Esophagus squamous epithelium (tissue), 5 donors: Measurements from ENCODE around the gene TIGAR. TPM values are rescaled to one million over a fixed set of nuclear protein-coding genes. Genes with fewer than 3 reads are reported as not detected.

Source experiments
- DNase-seq: peaks from one replicate; lab custom pipeline; 2025; lab: John Stamatoyannopoulos, UW
- H3K27ac ChIP-seq, 4 donors: fragments of 200-600 bp; sonication (generic); one replicate each; pipeline ENCODE4 v1.5.1; 2016 to 2019; ENCODE audit warnings: mild to moderate bottlenecking in 1 of 4
- H3K27me3 ChIP-seq, 4 donors: fragments of 200-600 bp; sonication (generic); 1 replicate in 3 of 4; 2 replicates in 1 of 4; pipeline versions ENCODE4 v1.5.1 to v1.6.0; 2017 to 2021; ENCODE audit warnings: antibody characterized with exemption in 1 of 4
- H3K36me3 ChIP-seq, 3 donors: fragments of 200-600 bp; sonication (generic); one replicate each; pipeline ENCODE4 v1.5.1; 2016 to 2019
- H3K4me1 ChIP-seq, 3 donors: fragments of 200-600 bp; sonication (generic); one replicate each; pipeline ENCODE4 v1.5.1; 2017 to 2019
- H3K4me3 ChIP-seq, 4 donors: fragments of 200-600 bp; sonication (generic); 1 replicate in 3 of 4; 2 replicates in 1 of 4; pipeline ENCODE4 v1.5.1; 2016 to 2019; ENCODE audit warnings: mild to moderate bottlenecking in 2 of 4, moderate library complexity in 1 of 4
- H3K9me3 ChIP-seq, 3 donors: fragments of 200-600 bp; sonication (generic); one replicate each; pipeline ENCODE4 v1.5.1; 2016 to 2019
- POLR2A ChIP-seq, 4 donors: fragments of 450-650 bp; IDR thresholded peaks; one replicate each; pipeline ENCODE4 v1.6.1; 2017; ENCODE audit warnings: antibody characterized with exemption in 4 of 4, mild to moderate bottlenecking in 4 of 4, moderate library complexity in 3 of 4
- WGBS, 2 donors: methylation state at CpG; one replicate each; pipeline ENCODE4 v1.1.5; 2018; 5-methylcytosine and 5-hydroxymethylcytosine counted together
- intact Hi-C: fragments of 100-400 bp; cut with DNase I; formaldehyde crosslinking; loops from one replicate; pipeline ENCODE4 v1.15.0; 2022
- total RNA-seq, 4 donors: library from RNA; depleted of rRNA; stranded (reverse); fragments of >200 nt; gene quantifications; one replicate each; pipeline ENCODE4 v1.1.0, GENCODE V29; 2016
- TF ChIP-seq, protein P1 (sequence below), 6 experiments: fragments of 450-650 bp in 4 of 6; fragments of 200-600 bp in 2 of 6; sonication (generic) in 2 of 6; IDR thresholded peaks; one replicate each; pipeline ENCODE4 v1.5.1; 2016 to 2019; ENCODE audit warnings: antibody characterized with exemption in 6 of 6, mild to moderate bottlenecking in 4 of 6, moderate library complexity in 4 of 6
- donor health status: DM: yes; HTN: yes; CAD: no.

The TIGAR gene
- total RNA-seq, 4 donors from 2014 or later: 5.1 to 8.1 (median 5.9) TPM

DNA sequence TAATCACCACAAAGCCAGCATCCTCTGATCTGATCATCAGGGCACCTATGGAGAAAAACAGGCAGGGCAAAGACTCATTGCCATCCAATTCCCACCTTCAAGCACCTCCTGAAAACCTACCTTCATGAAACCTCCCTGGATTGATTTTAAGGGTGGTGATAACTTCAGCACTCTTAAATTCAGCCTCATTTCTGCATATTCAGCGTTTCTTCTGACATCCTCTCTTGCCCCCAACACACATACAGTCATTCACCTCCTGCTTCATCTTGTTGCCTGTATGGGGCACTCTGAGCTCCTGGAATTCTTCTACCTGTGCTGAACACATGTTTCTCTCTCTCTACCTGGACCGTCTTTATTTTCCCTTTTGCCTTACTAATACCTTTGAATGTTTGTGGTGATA is 51.6 kb downstream of the TIGAR start:
- Histone ChIP-seq H3K27ac (no peak overlapping the region), H3K9me3 (no peaks in the 10 kb centered on the region), H3K27me3 (peaks cover 0 to 15% (median 0%) of the 10 kb centered on the region in 4 donors), H3K36me3 (no peaks in the 10 kb centered on the region), H3K4me1 (no peaks in the 10 kb centered on the region), H3K4me3 (no peak overlapping the region)
- TF ChIP-seq POLR2A (IDR thresholded peaks at IDR 0.05): no peak
- TF ChIP-seq, protein P1, sequence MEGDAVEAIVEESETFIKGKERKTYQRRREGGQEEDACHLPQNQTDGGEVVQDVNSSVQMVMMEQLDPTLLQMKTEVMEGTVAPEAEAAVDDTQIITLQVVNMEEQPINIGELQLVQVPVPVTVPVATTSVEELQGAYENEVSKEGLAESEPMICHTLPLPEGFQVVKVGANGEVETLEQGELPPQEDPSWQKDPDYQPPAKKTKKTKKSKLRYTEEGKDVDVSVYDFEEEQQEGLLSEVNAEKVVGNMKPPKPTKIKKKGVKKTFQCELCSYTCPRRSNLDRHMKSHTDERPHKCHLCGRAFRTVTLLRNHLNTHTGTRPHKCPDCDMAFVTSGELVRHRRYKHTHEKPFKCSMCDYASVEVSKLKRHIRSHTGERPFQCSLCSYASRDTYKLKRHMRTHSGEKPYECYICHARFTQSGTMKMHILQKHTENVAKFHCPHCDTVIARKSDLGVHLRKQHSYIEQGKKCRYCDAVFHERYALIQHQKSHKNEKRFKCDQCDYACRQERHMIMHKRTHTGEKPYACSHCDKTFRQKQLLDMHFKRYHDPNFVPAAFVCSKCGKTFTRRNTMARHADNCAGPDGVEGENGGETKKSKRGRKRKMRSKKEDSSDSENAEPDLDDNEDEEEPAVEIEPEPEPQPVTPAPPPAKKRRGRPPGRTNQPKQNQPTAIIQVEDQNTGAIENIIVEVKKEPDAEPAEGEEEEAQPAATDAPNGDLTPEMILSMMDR (IDR thresholded peaks at IDR 0.05): no peak
- DNase-seq: no peak
- 78 to 92% methylated on average over 2 of the region's 2 CpGs for WGBS, 2 donors
- intact Hi-C loops: no loop called here

DNA sequence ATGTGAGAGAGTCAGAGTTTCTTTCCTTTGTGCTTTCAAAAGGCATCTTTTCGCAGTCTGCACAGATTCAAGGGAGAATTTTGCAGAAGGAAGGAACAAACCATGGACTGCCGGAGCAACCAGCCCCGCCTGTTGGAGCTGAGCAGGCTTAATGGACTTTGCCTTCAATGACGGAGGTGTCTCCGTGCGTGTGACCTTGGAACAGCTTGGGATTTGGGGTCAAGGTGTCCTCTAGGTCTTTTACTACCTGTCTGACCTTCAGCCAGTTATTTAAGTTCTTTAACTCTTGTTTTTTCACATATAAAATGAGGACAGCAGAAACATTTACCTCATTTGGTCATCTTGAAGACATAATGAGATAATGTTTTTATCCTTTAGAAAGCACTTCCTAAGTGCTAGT is 54.4 kb downstream of the TIGAR start:
- Histone ChIP-seq H3K36me3 (no peaks in the 10 kb centered on the region), H3K27ac (no peak overlapping the region), H3K4me3 (no peak overlapping the region), H3K4me1 (no peaks in the 10 kb centered on the region), H3K27me3 (peaks cover 0 to 26% (median 0%) of the 10 kb centered on the region in 4 donors), H3K9me3 (no peaks in the 10 kb centered on the region)
- WGBS, 2 donors: 75 to 87% methylated on average over 6 of the region's 6 CpGs
- no peak for DNase-seq
- TF ChIP-seq, protein P1 (IDR thresholded peaks at IDR 0.05): no peak
- no peak for TF ChIP-seq POLR2A (IDR thresholded peaks at IDR 0.05)
- intact Hi-C loops: no loop called here

DNA sequence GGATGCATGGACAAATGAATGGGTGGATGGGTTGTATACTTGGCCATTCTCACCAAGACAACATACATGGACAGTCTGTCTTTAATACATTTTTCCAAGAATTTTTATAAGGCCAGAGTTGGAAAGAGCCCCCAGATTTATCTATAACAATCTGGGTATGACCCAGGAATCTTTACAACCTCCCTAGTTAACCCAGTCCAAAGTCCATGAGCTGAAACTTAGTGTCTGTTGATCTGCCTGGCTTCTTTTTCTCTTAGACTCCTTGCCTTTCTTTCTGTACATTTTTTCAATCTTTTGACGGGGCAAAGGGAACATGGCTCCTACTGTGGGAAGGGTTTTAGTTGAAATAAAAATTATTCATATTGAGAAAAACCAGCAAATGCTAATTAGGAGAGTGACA is 57.8 kb downstream of the TIGAR start:
- 71 to 82% methylated on average over 1 of the region's 1 CpG for WGBS, 2 donors
- intact Hi-C loops: no loop called here
- no peak for TF ChIP-seq POLR2A (IDR thresholded peaks at IDR 0.05)
- TF ChIP-seq, protein P1 (IDR thresholded peaks at IDR 0.05): no peak

DNA sequence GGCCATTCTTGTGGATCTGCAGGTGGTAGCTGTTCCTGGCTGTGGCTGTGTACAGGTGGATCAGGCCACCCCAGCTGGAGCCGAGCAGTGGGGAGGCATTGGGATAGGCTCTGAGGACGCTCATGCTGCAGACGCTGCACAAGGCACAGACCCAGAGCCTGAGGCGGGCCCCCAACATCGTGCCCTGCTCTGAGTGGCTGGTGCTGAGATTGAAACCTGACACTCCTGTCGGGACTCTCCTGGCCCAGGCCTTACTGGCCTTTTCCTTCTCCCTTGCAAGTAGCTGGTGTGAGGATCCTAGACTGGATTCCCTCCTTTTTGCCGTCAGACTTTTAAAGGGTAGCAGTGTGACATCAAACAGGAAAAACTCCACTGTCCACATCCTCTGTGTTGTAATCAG is 58.4 kb downstream of the TIGAR start, which contains the start of gene FGF23:
FGF23 (minus strand) TSS at position 308 of the 400 bp plus-strand sequence; CDS start at position 178, 130 bp downstream.
- no peaks in the 10 kb centered on the region for H3K36me3 ChIP-seq
- H3K27me3 ChIP-seq: peaks cover 0 to 44% (median 0%) of the 10 kb centered on the region in 4 donors
- 0 to 17% methylated on average over 1 to 3 of the region's 7 CpGs for WGBS, 2 donors
- H3K4me3 ChIP-seq: no peak within 1 kb of the TSS
- intact Hi-C loops: no loop called here
- no peak for TF ChIP-seq POLR2A (IDR thresholded peaks at IDR 0.05)
- TF ChIP-seq, protein P1 (IDR thresholded peaks at IDR 0.05): no peak
- no peak within 1 kb of the TSS for H3K27ac ChIP-seq
- no peaks in the 10 kb centered on the region for H3K4me1 ChIP-seq
- no peak for DNase-seq
- H3K9me3 ChIP-seq: no peaks in the 10 kb centered on the region

More for the DNA sequence above, 57.8 kb downstream of the TIGAR start:
- Histone ChIP-seq H3K9me3 (no peaks in the 10 kb centered on the region), H3K36me3 (no peaks in the 10 kb centered on the region), H3K4me1 (no peaks in the 10 kb centered on the region), H3K27me3 (peaks cover 0 to 44% (median 0%) of the 10 kb centered on the region in 4 donors), H3K27ac (no peak overlapping the region), H3K4me3 (no peak overlapping the region)
- no peak for DNase-seq

DNA sequence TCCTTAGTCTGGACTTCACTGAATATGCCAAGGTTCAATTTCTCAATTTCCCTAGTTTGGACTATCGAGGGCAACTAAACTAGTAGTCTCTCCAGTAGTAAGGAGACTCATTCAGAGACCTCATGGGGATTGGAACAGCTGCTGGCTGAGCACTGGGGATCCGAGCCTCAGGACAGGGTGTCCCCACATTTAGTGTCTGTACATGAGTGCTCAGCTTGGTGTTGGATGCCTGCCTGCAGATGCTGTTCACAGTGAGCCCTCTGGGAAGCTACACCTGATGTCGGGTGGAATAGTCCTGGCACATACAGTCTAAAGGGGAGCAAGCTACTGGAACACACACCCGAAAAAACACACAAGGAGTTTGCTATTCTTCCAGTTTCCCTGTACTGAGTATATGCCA is 59.3 kb downstream of the TIGAR start:
- WGBS, 2 donors: 66 to 67% methylated on average over 4 of the region's 4 CpGs
- H3K9me3 ChIP-seq: no peaks in the 10 kb centered on the region
- no peak overlapping the region for H3K27ac ChIP-seq

More for the DNA sequence above, 59.3 kb downstream of the TIGAR start:
- intact Hi-C loops: no loop called here
- no peaks in the 10 kb centered on the region for H3K4me1 ChIP-seq
- H3K36me3 ChIP-seq: no peaks in the 10 kb centered on the region
- peaks cover 0 to 37% (median 0%) of the 10 kb centered on the region in 4 donors for H3K27me3 ChIP-seq
- H3K4me3 ChIP-seq: no peak overlapping the region
- TF ChIP-seq POLR2A (IDR thresholded peaks at IDR 0.05): no peak
- TF ChIP-seq, protein P1 (IDR thresholded peaks at IDR 0.05): no peak
- DNase-seq: no peak
